CD4-positive, alpha-beta T cell (primary cell): ENCODE results near the gene COQ7. TPM values are rescaled to one million over a fixed set of nuclear protein-coding genes. Genes with fewer than 3 reads are reported as not detected.

ENCODE experiments used
- ATAC-seq: fragments of 200-7000 bp; cut with Tn5 transposase; one replicate; pipeline ENCODE4 v1.10.0; 2022; ENCODE audit warnings: mild to moderate bottlenecking; ENCODE audit not compliant: poor library complexity
- CTCF ChIA-PET: fragments of 350-600 bp; sonication (Branson Sonifier 250); formaldehyde crosslinking; loops from one replicate; lab custom pipeline; 2021; ENCODE audit warnings: antibody characterized with exemption, inconsistent platforms; lab: Charles Lee
- POLR2A ChIA-PET: fragments of 350-600 bp; sonication (Branson Sonifier 250); formaldehyde crosslinking; loops from one replicate; lab custom pipeline; 2021; ENCODE audit warnings: antibody characterized with exemption, inconsistent platforms; lab: Charles Lee
- DNase-seq, 14 experiments: peaks; one replicate each; pipeline ENCODE4 v3.0.0-alpha.2; 2013 to 2020; ENCODE audit warnings: mixed read lengths in 2 of 14
- H3K27ac ChIP-seq, 2 donors: one replicate each; pipeline versions ENCODE4 v1.5.1 to v1.7.0; 2013; ENCODE audit warnings: low read length in 2 of 2, low read depth in 1 of 2, mild to moderate bottlenecking in 1 of 2
- H3K27me3 ChIP-seq, 2 experiments: 1 replicate in 1 of 2; 2 replicates in 1 of 2; pipeline versions ENCODE4 v1.6.1 to v1.7.0; 2013; ENCODE audit warnings: low read length in 2 of 2, control low read depth in 1 of 2, mild to moderate bottlenecking in 1 of 2, moderate library complexity in 1 of 2; ENCODE audit not compliant: insufficient read depth in 2 of 2, control insufficient read depth in 1 of 2
- H3K36me3 ChIP-seq: one replicate; pipeline ENCODE4 v1.6.1; 2013; ENCODE audit warnings: low read length, control low read depth; ENCODE audit not compliant: insufficient read depth
- H3K4me1 ChIP-seq: one replicate; pipeline ENCODE4 v1.6.1; 2013; ENCODE audit warnings: low read length, control low read depth; ENCODE audit not compliant: insufficient read depth
- H3K4me3 ChIP-seq: one replicate; pipeline ENCODE4 v1.5.1; 2013; ENCODE audit warnings: mild to moderate bottlenecking, low read length, moderate library complexity
- H3K9me3 ChIP-seq, 2 experiments: 1 replicate in 1 of 2; 2 replicates in 1 of 2; pipeline versions ENCODE4 v1.6.1 to v1.7.0; 2013; ENCODE audit warnings: low read length in 2 of 2, mild to moderate bottlenecking in 2 of 2, control low read depth in 1 of 2, moderate library complexity in 1 of 2; ENCODE audit not compliant: control insufficient read depth in 1 of 2, insufficient read depth in 1 of 2
- H3K27ac Mint-ChIP-seq: one replicate; pipeline ENCODE4 v1.8.0; 2020; ENCODE audit warnings: mixed read lengths
- H3K27me3 Mint-ChIP-seq: one replicate; pipeline ENCODE4 v1.8.0; 2021; ENCODE audit warnings: mixed read lengths
- H3K36me3 Mint-ChIP-seq: one replicate; pipeline ENCODE4 v1.8.0; 2021; ENCODE audit warnings: low read depth, mixed read lengths
- H3K4me1 Mint-ChIP-seq: one replicate; pipeline ENCODE4 v1.8.0; 2021; ENCODE audit warnings: low read depth, mixed read lengths
- H3K4me3 Mint-ChIP-seq: one replicate; pipeline ENCODE4 v1.8.0; 2020; ENCODE audit warnings: mild to moderate bottlenecking, mixed read lengths
- H3K9me3 Mint-ChIP-seq: one replicate; pipeline ENCODE4 v1.8.0; 2020; ENCODE audit warnings: mixed read lengths
- CTCF ChIP-seq: fragments of 200-600 bp; IDR thresholded peaks from one replicate; pipeline ENCODE4 v1.8.0; 2022; ENCODE audit warnings: antibody characterized with exemption, mild to moderate bottlenecking
- intact Hi-C, 2 experiments: fragments of 100-400 bp; cut with DNase I in 1 of 2; cut with micrococcal nuclease in 1 of 2; formaldehyde crosslinking; loops; one replicate each; pipeline versions ENCODE4 v1.15.1 to v1.9.0; 2023 to 2025; cut with DNase I, micrococcal nuclease
- total RNA-seq, 174 experiments: library from RNA in 2 of 174; stranded (reverse) in 2 of 174; gene quantifications; one replicate each; pipeline ENCODE4 v1.2.3 and lab custom pipeline; 2021 to 2026

The COQ7 gene
- total RNA-seq, 2 experiments from 2014 or later, result 7.9 to 9.1 TPM

GRCh38 chr16:19118938-19119431 lies 51.6 kb downstream of the COQ7 start:
- peak in 3 of 14 experiments; percentile 32 to 56 (median 54) for DNase-seq
- intact Hi-C loops, result no loop called here
- H3K9me3 ChIP-seq, result peaks cover 0 to 7% of the 10 kb centered on the region in 2 experiments
- peak overlapping the region; percentile 36 for H3K4me3 ChIP-seq
- no peak overlapping the region for H3K27ac ChIP-seq
- Mint-ChIP-seq H3K36me3 (no peaks in the 10 kb centered on the region), H3K27ac (no peak overlapping the region), H3K4me3 (peak overlapping the region; percentile 23), H3K27me3 (peaks cover 28% of the 10 kb centered on the region), H3K4me1 (peaks cover 19% of the 10 kb centered on the region), H3K9me3 (no peaks in the 10 kb centered on the region)
- H3K4me1 ChIP-seq, result peaks cover 18% of the 10 kb centered on the region
- CTCF ChIA-PET, result no interaction called here
- POLR2A ChIA-PET, result no interaction called here
- H3K36me3 ChIP-seq, result no peaks in the 10 kb centered on the region
- ATAC-seq, result no peak
- TF ChIP-seq CTCF, result no peak
- peaks cover 10 to 17% of the 10 kb centered on the region in 2 experiments for H3K27me3 ChIP-seq

- ATAC-seq, result no peak
- ChIA-PET POLR2A (no interaction called here), CTCF (no interaction called here)
- Histone ChIP-seq H3K27me3 (peaks cover 10 to 17% of the 10 kb centered on the region in 2 experiments), H3K4me1 (peaks cover 17% of the 10 kb centered on the region), H3K36me3 (no peaks in the 10 kb centered on the region), H3K9me3 (peaks cover 0 to 7% of the 10 kb centered on the region in 2 experiments), H3K4me3 (no peak overlapping the region), H3K27ac (no peak overlapping the region)
- peaks cover 28% of the 10 kb centered on the region for H3K27me3 Mint-ChIP-seq
- H3K4me1 Mint-ChIP-seq, result peaks cover 19% of the 10 kb centered on the region
- DNase-seq, result no peak
- no peaks in the 10 kb centered on the region for H3K9me3 Mint-ChIP-seq
- H3K36me3 Mint-ChIP-seq, result no peaks in the 10 kb centered on the region
- no peak overlapping the region for H3K4me3 Mint-ChIP-seq
- no peak overlapping the region for H3K27ac Mint-ChIP-seq
- no peak for TF ChIP-seq CTCF
- intact Hi-C loops, result no loop called here
Observed at GRCh38 chr16:19119564-19119963, 52.1 kb downstream of the COQ7 start.

- CTCF ChIA-PET, result no interaction called here
- Mint-ChIP-seq H3K4me1 (peaks cover 10% of the 10 kb centered on the region), H3K9me3 (no peaks in the 10 kb centered on the region), H3K4me3 (no peak overlapping the region), H3K27ac (no peak overlapping the region), H3K36me3 (no peaks in the 10 kb centered on the region), H3K27me3 (peaks cover 5% of the 10 kb centered on the region)
- DNase-seq (no peak), ATAC-seq (no peak)
- intact Hi-C loops, result no loop called here
- peaks cover 0 to 4% of the 10 kb centered on the region in 2 experiments for H3K9me3 ChIP-seq
- H3K27me3 ChIP-seq, result no peaks in the 10 kb centered on the region
- no peak overlapping the region for H3K4me3 ChIP-seq
- no peak for TF ChIP-seq CTCF
- no peak overlapping the region for H3K27ac ChIP-seq
- POLR2A ChIA-PET, result no interaction called here
- peaks cover 5% of the 10 kb centered on the region for H3K4me1 ChIP-seq
- no peaks in the 10 kb centered on the region for H3K36me3 ChIP-seq
Observed at GRCh38 chr16:19123535-19124178, 56.2 kb downstream of the COQ7 start.
